Activated CD8-positive, alpha-beta T cell treated with anti-CD3 and anti-CD28 coated beads, Interleukin-2, amount 10 ng/mL, durations not matched to agents 7 days and 5 days (primary cell): ENCODE results near the gene AOPEP. TPM values are rescaled to one million over a fixed set of nuclear protein-coding genes. Genes with fewer than 3 reads are reported as not detected.

ENCODE experiments used
- ATAC-seq: fragments of 150-1000 bp; cut with Tn5 transposase; one replicate; pipeline ENCODE4 v1.10.0; 2021; ENCODE audit warnings: moderate library complexity
- CTCF ChIA-PET: fragments of 350-600 bp; sonication (Branson Sonifier 250); formaldehyde crosslinking; loops from one replicate; lab custom pipeline; 2021; ENCODE audit warnings: antibody characterized with exemption; lab: Charles Lee
- POLR2A ChIA-PET: fragments of 350-600 bp; sonication (Branson Sonifier 250); formaldehyde crosslinking; loops from one replicate; lab custom pipeline; 2021; ENCODE audit warnings: antibody characterized with exemption; lab: Charles Lee
- DNase-seq: peaks from one replicate; pipeline ENCODE4 v3.0.0-alpha.2; 2020
- H3K27ac Mint-ChIP-seq: one replicate; pipeline ENCODE4 v1.8.0; 2021; ENCODE audit warnings: mild to moderate bottlenecking, mixed read lengths
- H3K27me3 Mint-ChIP-seq: one replicate; pipeline ENCODE4 v1.8.0; 2021; ENCODE audit warnings: low read depth, mixed read lengths
- H3K36me3 Mint-ChIP-seq: one replicate; pipeline ENCODE4 v1.8.0; 2021; ENCODE audit warnings: low read depth, mixed read lengths
- H3K4me1 Mint-ChIP-seq: one replicate; pipeline ENCODE4 v1.8.0; 2021; ENCODE audit warnings: low read depth, mixed read lengths
- H3K4me3 Mint-ChIP-seq: one replicate; pipeline ENCODE4 v1.8.0; 2021; ENCODE audit warnings: mild to moderate bottlenecking, mixed read lengths
- H3K9me3 Mint-ChIP-seq: one replicate; pipeline ENCODE4 v1.8.0; 2022; ENCODE audit warnings: mixed read lengths; ENCODE audit not compliant: insufficient read depth
- total RNA-seq, 2 experiments: library from RNA; stranded (reverse); gene quantifications; one replicate each; pipeline ENCODE4 v1.2.3, GENCODE V29; 2021

The AOPEP gene
- total RNA-seq, 2 experiments from 2014 or later = 7.2 to 8.9 TPM

DNA sequence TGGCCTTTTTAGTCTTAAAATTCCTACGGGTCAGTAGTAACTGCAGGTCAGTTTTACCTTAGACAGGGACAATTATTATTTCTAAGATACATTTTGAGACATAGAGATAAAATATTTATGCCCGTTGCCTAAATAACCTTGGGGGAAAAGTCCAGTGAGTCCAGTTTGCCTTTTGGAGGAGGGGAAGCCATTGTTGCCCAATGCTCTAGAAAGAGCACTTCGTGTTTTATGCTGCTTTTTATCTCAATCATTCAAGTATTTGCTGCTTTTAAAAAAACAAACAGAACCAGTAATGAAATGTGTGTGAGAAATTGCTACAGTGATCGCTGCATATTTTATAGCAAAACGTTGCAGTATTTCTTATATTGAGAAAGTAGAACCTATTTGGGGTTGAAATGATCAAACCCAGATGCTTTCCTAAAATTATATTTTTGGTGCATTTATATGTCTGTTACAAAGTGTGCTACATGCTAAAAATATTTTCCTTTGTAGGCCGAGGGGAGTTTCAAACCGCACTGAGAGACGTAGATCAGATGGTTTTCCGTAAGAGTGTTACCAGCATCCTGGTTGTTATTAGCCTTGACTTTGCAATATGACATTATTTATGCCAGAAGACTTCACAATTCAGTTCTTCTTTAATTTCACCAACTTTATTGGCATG is 266.8 kb downstream of the AOPEP start:
- Mint-ChIP-seq H3K9me3 (no peaks in the 10 kb centered on the region), H3K36me3 (no peaks in the 10 kb centered on the region)

GRCh38 chr9:94993821-94994165 is 267.3 kb downstream of the AOPEP start:
- DNase-seq (no peak), ATAC-seq (no peak)
- ChIA-PET CTCF (no interaction called here), POLR2A (no interaction called here)
- Mint-ChIP-seq H3K27ac (no peak overlapping the region), H3K36me3 (no peaks in the 10 kb centered on the region), H3K9me3 (no peaks in the 10 kb centered on the region), H3K27me3 (peaks cover 2% of the 10 kb centered on the region), H3K4me3 (no peak overlapping the region), H3K4me1 (no peaks in the 10 kb centered on the region)

More for the DNA sequence above, 266.8 kb downstream of the AOPEP start:
- ChIA-PET CTCF (no interaction called here), POLR2A (no interaction called here)
- DNase-seq (no peak), ATAC-seq (no peak)
- Mint-ChIP-seq H3K4me3 (no peak overlapping the region), H3K27me3 (peaks cover 2% of the 10 kb centered on the region), H3K4me1 (no peaks in the 10 kb centered on the region), H3K27ac (no peak overlapping the region)

DNA sequence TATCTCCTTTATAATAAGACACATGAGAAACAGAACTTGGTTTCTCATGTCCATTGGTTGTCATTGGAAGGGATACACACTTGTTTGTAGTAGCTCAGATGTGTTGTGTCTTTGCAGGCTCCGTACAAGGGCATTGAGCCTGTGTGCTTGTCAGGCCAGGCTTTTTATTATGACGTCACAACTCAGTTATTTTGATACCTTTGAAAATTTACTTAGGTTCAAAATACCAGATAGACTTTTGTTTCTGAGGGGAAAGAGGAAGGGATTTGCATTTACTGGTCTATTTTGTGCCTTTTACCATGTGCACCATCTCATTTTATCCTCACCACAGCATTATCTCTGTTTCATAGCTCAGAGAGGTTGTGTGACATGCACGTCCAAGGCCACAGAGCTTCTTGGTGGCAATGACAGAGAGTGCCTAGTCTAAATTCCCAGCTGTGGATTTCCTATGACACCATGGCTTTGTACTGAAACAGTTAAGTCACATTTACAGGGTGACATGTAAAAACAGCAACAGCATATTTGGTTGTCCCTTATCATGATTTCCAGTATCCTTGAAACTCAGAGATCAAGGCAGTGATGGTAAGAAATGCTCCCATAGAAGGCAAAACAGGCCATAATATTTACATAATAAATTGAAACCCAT is 268.7 kb downstream of the AOPEP start:
- Mint-ChIP-seq H3K4me1 (no peaks in the 10 kb centered on the region), H3K27me3 (peaks cover 6% of the 10 kb centered on the region), H3K27ac (no peak overlapping the region), H3K9me3 (no peaks in the 10 kb centered on the region), H3K36me3 (no peaks in the 10 kb centered on the region), H3K4me3 (no peak overlapping the region)
- ChIA-PET CTCF (no interaction called here), POLR2A (no interaction called here)
- DNase-seq (no peak), ATAC-seq (no peak)

DNA sequence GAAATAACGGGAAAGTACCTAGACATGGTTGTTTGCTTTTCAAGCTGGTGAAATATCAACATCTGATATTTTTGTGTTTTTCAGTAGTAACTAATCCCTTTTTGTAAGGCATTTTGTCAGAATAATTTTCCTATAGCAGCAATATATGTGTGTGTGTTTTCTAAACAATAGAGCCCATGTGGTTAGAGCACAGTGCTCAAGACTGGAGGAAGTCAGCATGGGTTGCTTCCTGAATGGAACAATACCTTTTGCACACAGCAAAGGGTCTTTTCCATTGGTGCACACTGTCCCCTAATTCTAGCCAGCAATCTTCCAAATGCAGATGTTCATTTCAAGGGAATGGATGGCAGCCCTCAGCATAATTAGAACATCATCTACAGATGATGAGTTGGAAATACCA is 270.1 kb downstream of the AOPEP start:
- ChIA-PET CTCF (interaction anchor here (1.2 kb wide), 1 partner anchor 11 kb away, joined by 3 read pairs; no protein-coding TSS in a partner anchor), POLR2A (no interaction called here)
- H3K36me3 Mint-ChIP-seq = no peaks in the 10 kb centered on the region
- H3K4me3 Mint-ChIP-seq = no peak overlapping the region
- H3K27ac Mint-ChIP-seq = no peak overlapping the region
- no peak for DNase-seq
- peaks cover 11% of the 10 kb centered on the region for H3K27me3 Mint-ChIP-seq
- H3K9me3 Mint-ChIP-seq = no peaks in the 10 kb centered on the region
- ATAC-seq = no peak
- no peaks in the 10 kb centered on the region for H3K4me1 Mint-ChIP-seq

- ChIA-PET CTCF (no interaction called here), POLR2A (no interaction called here)
- DNase-seq = no peak
- no peak for ATAC-seq
- H3K4me3 Mint-ChIP-seq = no peak overlapping the region
- no peak overlapping the region for H3K27ac Mint-ChIP-seq
- no peaks in the 10 kb centered on the region for H3K9me3 Mint-ChIP-seq
- H3K36me3 Mint-ChIP-seq = no peaks in the 10 kb centered on the region
- H3K27me3 Mint-ChIP-seq = peaks cover 17% of the 10 kb centered on the region
- no peaks in the 10 kb centered on the region for H3K4me1 Mint-ChIP-seq
These were observed 271.2 kb downstream of the AOPEP start for GRCh38 chr9:94997727-94998126.

DNA sequence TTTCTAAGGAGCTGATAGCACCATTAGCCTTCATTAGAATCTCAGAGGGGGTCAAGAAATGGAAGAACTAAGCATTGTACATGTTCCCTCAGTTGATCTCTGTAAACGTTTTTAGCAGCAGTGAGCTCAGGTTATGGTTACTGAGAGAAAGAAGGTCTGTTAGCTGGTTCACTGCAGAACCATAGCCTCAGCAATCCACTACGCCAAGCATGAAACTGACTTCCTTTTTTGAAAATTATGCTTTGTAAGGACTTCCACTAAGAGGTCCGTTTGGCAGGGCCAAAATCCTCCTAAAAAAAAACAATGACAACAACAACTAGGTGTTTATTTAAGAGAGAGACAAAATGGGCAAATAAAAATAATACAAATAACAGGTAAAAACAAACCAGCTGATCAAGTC is 273.3 kb downstream of the AOPEP start:
- no peaks in the 10 kb centered on the region for H3K36me3 Mint-ChIP-seq
- no peak overlapping the region for H3K27ac Mint-ChIP-seq
- peaks cover 29% of the 10 kb centered on the region for H3K27me3 Mint-ChIP-seq
- H3K4me3 Mint-ChIP-seq = no peak overlapping the region
- ChIA-PET CTCF (no interaction called here), POLR2A (no interaction called here)
- peaks cover 2% of the 10 kb centered on the region for H3K4me1 Mint-ChIP-seq
- ATAC-seq = no peak
- no peaks in the 10 kb centered on the region for H3K9me3 Mint-ChIP-seq
- DNase-seq = no peak

DNA sequence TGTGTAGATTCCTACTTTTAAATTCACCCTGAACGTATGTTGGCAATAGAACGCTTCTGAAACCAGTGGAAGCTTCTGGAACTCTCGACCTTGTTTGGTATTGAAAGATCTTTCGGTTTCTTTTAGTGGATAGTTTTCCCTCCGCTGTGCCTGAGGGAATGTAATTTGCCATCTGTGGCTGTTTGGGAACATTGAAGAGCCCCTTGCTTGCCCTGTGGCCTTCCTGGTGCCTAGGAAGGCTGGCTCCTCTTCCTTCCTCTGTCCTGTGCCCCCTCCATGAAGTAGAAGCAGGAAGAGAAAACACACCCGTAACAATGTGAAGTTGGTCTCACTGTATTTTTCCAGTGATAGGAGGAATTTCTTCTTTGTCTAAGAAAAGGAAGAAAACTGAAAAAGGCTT is 274.3 kb downstream of the AOPEP start:
- peaks cover 2% of the 10 kb centered on the region for H3K4me1 Mint-ChIP-seq
- no peaks in the 10 kb centered on the region for H3K9me3 Mint-ChIP-seq
- POLR2A ChIA-PET = no interaction called here
- DNase-seq (no peak), ATAC-seq (no peak)
- H3K27ac Mint-ChIP-seq = no peak overlapping the region
- H3K4me3 Mint-ChIP-seq = no peak overlapping the region
- H3K27me3 Mint-ChIP-seq = peaks cover 34% of the 10 kb centered on the region
- H3K36me3 Mint-ChIP-seq = no peaks in the 10 kb centered on the region
- CTCF ChIA-PET = no interaction called here

GRCh38 chr9:95001720-95002119 is 275.2 kb downstream of the AOPEP start:
- no peaks in the 10 kb centered on the region for H3K9me3 Mint-ChIP-seq
- ChIA-PET CTCF (interaction anchor here (1.2 kb wide), 1 partner anchor 12 kb away, joined by 3 read pairs; no protein-coding TSS in a partner anchor), POLR2A (no interaction called here)
- H3K27me3 Mint-ChIP-seq = peaks cover 40% of the 10 kb centered on the region
- peaks cover 4% of the 10 kb centered on the region for H3K4me1 Mint-ChIP-seq
- H3K36me3 Mint-ChIP-seq = no peaks in the 10 kb centered on the region
- DNase-seq = no peak
- no peak overlapping the region for H3K4me3 Mint-ChIP-seq
- ATAC-seq = no peak
- H3K27ac Mint-ChIP-seq = no peak overlapping the region

DNA sequence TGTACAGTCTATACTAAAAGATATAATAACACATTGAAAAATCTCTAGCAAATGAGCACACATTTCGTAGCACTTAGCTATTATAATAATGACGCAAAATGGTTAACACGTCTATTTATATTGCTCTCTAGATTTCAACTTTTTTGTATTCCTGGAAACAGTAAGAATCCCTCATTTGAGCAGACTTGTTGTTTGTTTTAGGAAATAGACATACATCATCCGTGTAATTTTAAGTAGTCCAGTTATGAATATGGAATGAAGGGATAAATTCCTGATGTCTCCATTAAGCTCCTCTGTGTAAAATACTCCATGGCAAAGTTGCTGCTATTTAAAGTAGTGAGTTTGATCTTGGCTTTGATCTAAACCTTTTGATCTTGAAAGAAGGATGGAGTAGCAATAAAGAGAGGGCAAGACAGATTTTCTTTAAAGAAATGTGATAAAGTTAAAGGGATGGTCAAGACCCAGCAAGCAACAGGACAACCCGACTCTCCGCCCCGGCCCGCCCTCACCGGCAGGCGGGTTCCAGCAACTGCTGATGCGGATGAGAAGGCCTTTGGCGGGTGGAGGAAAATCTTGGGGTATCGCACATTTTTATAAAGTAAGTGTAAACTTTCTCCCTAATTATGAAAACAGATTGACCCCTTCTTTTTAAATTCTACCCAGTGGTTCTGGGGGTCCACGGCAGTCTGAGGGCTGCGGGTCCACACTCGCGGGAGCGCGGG is 277.4 kb downstream of the AOPEP start:
- POLR2A ChIA-PET = interaction anchor here (1.2 kb wide), 1 partner anchor 15 kb away, joined by 3 read pairs; no protein-coding TSS in a partner anchor
- Mint-ChIP-seq H3K36me3 (no peaks in the 10 kb centered on the region), H3K27ac (no peak overlapping the region), H3K27me3 (peaks cover 56% of the 10 kb centered on the region), H3K4me3 (peak overlapping the region; percentile 65), H3K4me1 (peaks cover 4% of the 10 kb centered on the region), H3K9me3 (no peaks in the 10 kb centered on the region)
- CTCF ChIA-PET = no interaction called here
- ATAC-seq = no peak
- DNase-seq = peak; percentile 22

DNA sequence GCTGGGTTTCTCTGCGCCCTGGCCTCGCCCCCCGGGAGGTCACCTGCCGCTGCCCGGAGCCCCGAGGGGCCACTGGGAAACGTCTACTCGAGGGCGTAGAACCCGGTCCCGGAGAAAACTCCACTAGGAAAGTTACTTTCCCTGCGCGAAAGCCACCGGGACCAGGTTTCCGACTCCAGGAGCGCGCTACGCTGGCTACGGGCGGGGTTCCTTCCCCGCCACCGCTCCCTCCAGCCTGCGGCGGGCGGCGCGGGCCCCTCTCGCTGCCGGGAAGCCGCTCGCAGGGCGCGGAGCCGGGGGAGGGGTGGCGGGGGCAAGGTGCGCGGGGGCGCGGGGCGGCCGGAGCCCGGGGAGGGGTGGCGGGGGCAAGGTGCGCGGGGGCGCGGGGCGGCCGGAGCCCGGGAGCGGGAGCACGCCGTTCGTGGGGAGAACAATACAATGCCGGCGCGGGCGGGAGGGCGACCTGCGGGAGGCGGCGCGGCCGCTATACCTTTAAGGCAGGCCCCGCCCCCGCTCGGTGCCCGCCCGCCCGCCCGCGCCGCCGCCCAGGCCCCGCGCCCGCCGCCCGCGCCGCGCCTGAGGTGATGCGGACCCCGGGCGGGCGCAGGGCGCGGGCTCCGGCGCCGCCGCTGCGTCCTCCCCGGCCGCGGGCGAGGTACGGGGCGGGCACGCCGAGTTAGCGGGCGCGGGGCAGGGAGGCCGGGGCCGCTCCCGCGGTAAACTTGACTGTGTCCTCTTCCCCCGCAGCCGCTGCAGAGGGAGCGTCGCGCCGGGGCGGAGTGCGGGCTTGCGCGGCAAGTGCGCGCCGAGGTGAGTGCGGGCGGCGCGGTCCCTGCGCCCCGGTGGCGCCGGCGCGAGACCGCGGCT is 278.1 kb downstream of the AOPEP start:
- Mint-ChIP-seq H3K4me1 (peaks cover 4% of the 10 kb centered on the region), H3K9me3 (no peaks in the 10 kb centered on the region), H3K27ac (no peak overlapping the region), H3K27me3 (peaks cover 54% of the 10 kb centered on the region), H3K36me3 (no peaks in the 10 kb centered on the region), H3K4me3 (peak overlapping the region; percentile 65)
- peak; percentile 35 for DNase-seq
- ChIA-PET CTCF (no interaction called here), POLR2A (no interaction called here)
- peak; percentile 86 for ATAC-seq

- Mint-ChIP-seq H3K27me3 (peaks cover 51% of the 10 kb centered on the region), H3K4me1 (peaks cover 4% of the 10 kb centered on the region), H3K27ac (no peak overlapping the region), H3K4me3 (peak overlapping the region; percentile 64), H3K9me3 (no peaks in the 10 kb centered on the region), H3K36me3 (no peaks in the 10 kb centered on the region)
- ChIA-PET POLR2A (no interaction called here), CTCF (no interaction called here)
- ATAC-seq (no peak), DNase-seq (no peak)
These were observed 279.0 kb downstream of the AOPEP start for GRCh38 chr9:95005278-95006143.
